GM18526 (cell line): ENCODE measurements around the gene KDM1A.

Experiments used
- POLR2A ChIP-seq: IDR thresholded peaks from 3 replicates; pipeline ENCODE4 v1.6.1; 2011; ENCODE audit not compliant: insufficient read length; ENCODE audit errors: extremely low read depth

KDM1A gene

GRCh38 chr1:23098463-23099170, 79.3 kb downstream of the KDM1A start:
- TF ChIP-seq POLR2A = no peak

- no peak for TF ChIP-seq POLR2A
Measured at GRCh38 chr1:23099171-23099536, 79.9 kb downstream of the KDM1A start.

GRCh38 chr1:23100074-23100748, 80.9 kb downstream of the KDM1A start:
- TF ChIP-seq POLR2A = no peak

GRCh38 chr1:23101101-23101827, 82.0 kb downstream of the KDM1A start:
- TF ChIP-seq POLR2A = no peak

GRCh38 chr1:23101887-23102286, 82.6 kb downstream of the KDM1A start:
- no peak for TF ChIP-seq POLR2A

GRCh38 chr1:23102289-23102688, 83.0 kb downstream of the KDM1A start:
- no peak for TF ChIP-seq POLR2A

GRCh38 chr1:23103001-23103889, 84.0 kb downstream of the KDM1A start:
- no peak for TF ChIP-seq POLR2A

GRCh38 chr1:23108918-23109533, 89.8 kb downstream of the KDM1A start:
- TF ChIP-seq POLR2A = no peak

- no peak for TF ChIP-seq POLR2A
Measured at GRCh38 chr1:23110391-23110790, 91.1 kb downstream of the KDM1A start.

- no peak for TF ChIP-seq POLR2A
Measured at GRCh38 chr1:23111600-23112535, 92.6 kb downstream of the KDM1A start.

- TF ChIP-seq POLR2A = no peak
Measured at GRCh38 chr1:23114424-23115079, 95.3 kb downstream of the KDM1A start.

- no peak for TF ChIP-seq POLR2A
Measured at GRCh38 chr1:23116216-23116836, 97.1 kb downstream of the KDM1A start.
